Limb (tissue), 2 donors: ENCODE measurements around the gene RAI1.
A peak's percentile ranks its signal among the peaks of the same experiment; 100 is the strongest.

Experiments
- DNase-seq, 2 donors: peaks; one replicate each; pipeline ENCODE4 v3.0.0-alpha.2; 2016; ENCODE audit errors: extremely low spot score in 2 of 2

RAI1 gene

DNA sequence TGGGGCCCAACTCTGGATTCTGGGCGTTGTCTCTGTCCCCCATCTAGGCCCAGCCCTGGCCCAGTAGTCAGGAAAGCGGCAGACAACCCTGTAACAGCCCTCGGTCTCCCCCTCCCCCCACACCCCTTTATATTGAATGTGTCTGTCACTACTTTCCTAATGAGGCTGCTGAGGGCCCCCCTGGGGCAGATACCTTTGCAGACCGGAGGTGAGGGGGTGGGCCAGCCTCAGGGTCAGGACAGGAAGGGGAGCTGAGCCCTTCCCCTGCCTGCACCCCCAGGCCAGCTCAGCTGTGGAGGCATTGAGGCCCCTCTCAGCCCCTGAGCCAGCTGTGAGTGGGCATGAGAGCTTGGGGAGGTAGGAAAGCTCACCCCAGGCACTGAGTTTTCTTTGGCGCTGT lies 17.1 kb downstream of the RAI1 start:
- no peak for DNase-seq

DNA sequence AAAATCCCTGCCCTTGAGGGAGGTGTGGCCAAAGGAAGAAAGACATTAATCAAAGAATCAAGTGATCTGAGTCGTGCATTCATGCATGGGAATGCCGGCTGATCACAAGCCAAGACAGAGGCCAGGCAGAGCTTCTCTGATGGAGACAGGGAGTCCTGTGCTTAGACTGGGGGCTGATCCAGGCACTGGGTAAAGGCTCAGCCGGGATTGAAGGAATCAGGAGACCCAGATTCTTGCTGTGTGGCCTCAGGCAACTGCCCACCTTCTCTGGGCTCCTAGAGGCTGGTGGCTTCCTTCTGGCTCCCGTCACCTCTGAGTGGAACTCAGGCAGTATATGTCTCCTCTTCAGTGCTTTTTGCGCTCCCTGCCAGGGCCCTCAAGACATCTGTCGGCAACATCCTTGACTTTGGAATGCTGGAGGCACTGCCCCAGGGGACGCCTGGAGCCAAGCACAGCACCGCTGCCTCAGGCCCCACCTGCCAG lies 17.7 kb downstream of the RAI1 start:
- DNase-seq, result no peak

DNA sequence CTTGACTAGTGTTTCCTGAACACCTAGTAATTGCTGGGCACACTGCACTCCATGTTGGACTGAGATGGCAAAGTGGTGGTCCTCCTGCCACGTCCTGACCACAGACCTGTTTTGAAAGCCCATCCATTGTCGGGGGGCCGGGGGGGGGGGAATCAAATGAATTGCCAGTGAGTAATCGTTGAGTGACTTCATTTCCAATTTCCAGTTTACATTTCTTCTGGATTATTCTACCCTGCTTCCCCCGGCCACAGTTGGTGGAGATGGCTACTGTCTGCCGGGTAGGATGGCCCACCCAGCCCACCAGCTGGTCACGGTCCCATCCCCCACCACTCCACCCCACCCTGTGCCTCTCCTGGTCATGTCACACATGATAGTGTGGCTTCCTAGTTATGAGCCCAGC lies 18.2 kb downstream of the RAI1 start:
- no peak for DNase-seq

DNA sequence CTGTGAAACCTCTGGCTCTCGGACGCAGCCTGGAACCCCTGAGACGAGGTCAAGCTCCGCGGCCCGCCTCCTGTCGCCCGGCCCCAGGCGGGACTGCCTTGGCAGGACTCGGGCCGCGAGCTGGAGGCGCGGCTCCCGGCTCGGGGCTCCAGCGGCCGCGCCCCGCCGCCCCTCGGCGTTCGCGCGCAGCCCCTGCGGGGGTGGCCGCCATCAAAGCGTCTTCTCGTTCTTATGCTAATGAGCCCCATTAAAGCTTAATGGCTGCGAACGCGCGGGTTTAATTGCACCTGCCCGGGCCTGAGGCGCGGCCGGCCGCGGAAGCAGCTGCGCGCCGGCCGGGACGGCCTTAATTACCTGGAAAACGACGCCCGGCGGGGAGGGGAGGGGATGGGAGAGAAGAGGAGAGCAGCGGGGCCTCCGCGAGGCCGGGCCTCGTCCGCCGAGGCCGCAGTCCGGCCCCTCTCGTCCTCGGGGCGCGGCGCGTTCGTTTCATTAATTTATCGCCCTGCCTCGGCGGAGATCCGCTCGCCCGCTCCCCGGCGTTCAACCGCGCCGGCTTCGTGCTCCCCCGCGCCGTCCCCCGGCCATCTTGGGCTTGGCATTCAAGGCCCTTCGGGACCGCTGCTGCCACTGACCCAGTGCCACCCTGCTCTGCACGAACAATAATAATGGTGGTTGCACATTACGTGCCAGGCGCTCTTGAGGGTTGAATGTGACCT lies 19.2 kb downstream of the RAI1 start:
- DNase-seq, result peak in 1 of 2 donors; percentile 72

DNA sequence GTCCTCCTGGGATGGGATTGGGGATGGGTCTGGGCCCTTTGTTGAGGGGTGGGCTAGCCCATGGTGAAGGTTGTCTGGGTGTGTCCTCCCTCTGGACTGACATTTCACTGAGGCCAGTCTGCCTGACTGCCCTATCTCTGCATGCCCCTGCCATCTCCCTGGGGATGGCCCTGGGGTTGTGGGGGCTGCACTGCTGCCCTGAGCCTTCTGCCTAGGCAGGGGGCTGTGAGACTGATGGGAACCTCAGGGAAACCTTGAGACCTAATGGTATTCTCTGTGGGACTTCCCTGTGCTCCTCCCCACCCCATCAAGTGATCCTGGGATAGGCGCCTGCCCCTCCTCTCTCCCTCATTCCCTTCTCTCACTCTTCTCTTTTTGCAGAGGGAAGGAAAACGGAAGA lies 19.9 kb downstream of the RAI1 start:
- DNase-seq, result no peak

DNA sequence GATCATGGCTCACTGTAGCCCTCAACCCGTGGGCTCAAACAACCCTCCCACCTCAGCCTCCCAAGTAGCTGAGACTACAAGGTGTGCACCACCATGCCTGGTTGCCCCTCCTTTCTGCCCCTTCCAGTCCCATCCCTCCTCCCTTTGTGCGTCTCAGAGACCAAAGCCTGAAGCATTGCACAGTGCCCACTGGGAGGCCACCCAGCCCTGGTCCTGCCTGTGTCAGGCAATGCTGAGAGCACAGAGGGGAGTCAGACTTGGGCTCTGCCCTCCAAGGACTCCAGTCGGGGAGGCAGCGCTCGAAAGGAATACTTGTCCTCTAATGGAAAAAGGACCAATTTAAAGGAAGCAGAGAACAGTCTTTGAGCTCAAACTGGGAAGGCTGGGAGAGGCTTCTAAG lies 20.4 kb downstream of the RAI1 start:
- no peak for DNase-seq

DNA sequence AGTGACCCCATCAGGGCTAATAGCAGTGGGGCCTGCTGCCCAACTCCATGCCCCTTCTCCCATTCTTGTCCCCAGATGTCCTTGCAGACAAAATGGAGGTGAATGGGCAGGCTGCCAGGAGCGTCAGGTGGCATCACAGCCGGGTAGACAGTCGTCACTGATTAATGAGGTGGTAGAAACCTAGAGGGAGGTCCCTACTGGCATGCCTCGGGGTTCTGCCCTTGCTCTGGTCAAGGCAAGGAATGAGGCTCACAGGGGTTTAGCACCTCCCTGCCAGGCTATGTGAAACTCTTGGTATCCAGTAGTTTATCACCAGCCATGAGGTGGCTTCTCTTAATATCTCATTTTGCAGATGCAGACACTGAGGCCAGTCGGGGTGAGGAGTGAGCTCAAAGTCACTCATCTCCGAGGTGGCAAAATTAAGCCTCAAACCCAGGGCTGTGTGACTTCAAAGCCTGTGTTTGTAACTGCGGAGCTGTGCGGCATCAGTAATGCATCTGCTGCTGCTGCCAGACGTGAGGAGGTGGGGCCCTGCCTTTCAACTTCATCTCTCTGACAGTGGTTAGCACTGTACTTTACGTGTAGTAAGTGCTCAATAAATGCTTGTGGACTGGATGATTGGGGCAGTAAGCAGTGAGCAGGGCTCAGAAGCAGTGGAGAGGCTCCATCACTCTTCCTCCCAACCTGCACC lies 21.3 kb downstream of the RAI1 start:
- no peak for DNase-seq

DNA sequence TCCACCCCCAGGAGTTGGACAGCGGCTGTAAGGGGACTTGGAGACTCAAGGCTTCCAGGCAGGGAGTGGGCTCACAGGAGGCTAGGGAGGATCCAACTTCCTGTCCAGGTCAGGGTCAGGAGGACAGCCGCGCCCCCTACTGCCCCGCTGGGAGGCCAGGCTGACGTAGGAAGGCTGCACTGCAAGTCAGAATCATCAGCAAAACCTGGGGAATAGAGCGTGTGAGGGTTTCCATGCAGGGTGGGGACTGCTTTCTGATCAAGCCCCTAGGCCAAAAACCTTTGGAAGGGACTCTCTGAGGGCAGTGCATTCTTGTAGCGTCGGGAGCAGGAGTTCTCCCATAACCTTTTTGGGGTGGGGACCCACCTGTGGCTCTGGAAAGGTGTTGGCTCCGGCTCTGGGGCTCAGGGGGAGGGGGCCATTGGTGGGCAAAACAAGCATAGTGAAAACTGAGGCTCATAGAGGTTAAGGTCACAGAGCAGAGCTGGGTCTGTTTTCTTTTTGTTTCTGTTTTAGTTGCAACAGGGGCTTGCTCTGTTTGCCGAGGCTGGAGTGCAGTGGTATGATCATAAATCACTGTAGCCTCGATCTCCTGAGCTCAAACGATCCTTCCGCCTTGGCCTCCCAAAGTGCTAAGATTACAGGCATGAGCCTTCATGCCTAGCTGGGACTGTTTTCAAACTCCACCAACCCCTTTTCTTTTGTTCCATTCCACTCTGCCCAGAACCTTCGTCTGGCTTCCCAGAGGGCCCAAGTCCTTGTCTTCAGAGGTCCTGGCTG lies 22.1 kb downstream of the RAI1 start:
- DNase-seq, result peak in 1 of 2 donors; percentile 62

DNA sequence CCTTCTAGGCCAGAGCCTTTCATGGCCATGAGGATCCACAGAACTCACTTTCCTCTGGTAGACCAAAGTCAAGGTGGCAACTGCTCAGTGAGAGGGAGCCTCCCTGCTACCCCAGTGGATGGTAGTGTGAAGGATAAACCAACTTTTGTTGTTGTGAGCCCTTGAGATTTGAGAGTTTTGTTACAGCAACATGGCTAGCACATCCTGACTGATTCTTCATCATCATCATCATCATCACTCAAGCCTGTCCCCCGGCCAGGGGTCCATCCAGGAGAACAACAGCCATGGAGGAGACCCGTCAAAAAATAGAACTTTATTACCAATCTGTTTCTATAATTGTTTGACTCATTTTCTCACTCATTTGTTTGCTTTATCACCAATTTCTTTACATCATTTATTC lies 23.7 kb downstream of the RAI1 start:
- DNase-seq, result no peak

DNA sequence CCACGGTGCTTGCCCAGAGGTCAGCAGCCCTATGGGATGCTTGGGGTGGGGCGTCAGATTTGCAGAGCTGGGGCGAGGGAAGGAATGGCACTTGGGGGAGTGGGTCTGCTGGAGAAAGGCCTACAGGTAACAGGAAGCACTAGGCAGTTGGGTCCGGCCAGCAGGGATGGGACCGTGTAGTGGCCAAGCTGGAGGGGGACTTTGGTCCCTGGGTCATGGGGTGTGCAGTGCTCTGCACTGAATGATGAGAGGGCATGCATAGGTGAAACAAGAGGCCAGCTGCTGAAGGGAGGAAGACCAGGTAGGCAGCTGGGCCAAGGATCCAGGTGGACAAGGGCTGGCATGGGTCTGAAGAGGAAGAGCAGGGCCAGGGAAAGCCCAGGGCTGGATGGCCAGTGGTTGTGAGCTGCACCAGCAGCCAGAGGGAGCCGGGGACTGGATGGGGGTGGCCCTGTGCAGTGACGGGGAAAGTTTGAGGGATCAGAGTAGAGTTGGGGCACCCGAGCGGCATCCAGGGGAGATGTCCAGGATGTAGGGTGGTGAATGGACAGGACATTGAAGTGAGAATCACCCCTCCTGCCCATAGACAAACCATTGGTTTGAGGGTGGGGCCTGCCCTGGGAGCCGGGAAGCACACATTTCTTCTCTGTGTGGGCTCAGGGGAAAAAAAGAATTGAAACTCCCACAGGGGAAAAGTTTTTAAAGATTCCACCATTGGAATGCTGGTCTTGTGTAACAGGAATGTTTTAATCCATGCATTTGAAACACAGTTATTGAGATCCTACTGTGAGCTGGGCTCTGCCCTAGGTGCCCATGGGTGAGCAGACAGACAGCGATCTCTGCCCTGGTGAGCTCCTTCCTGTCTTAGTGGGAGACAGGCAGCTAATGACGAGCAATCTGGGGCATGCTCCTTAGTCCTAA lies 25.1 kb downstream of the RAI1 start:
- DNase-seq, result no peak

DNA sequence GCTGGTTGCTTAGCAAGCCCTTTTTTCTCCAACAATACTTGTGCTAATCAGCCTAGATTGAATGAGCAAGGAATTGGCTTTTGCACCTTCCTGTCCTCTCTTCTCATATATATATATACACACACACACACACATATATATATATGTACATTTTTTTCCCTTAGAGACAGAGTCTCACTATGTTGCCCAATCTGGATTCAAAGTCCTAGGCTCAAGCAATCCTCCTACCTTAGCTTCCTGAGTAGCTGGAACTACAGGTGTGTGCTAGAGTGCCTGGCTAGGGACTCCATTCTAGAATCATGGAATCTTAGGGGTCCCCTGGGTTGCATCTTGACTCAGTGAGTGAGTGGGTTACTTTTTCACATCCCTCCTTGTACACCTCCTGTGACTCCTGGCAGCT lies 27.0 kb downstream of the RAI1 start:
- DNase-seq, result no peak

DNA sequence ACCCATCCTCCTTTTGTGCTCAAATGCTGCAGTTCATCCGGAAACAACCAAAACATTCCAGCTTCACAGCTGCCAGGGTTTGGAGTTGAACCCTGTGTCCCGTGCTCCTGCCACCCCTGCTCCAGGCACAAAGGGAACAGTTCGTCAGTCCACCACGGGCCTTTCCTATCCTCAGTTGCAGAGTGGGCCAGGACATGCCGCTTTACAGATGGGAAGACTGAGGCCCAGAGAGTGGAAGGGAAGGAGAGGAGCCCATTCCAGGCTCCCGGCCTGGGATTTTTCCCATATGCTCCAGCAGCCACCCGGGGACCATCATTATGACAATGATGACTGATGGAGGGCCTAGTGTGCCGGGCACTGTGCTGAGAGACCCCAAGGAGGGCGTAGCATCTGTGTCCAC lies 27.6 kb downstream of the RAI1 start:
- DNase-seq, result no peak

DNA sequence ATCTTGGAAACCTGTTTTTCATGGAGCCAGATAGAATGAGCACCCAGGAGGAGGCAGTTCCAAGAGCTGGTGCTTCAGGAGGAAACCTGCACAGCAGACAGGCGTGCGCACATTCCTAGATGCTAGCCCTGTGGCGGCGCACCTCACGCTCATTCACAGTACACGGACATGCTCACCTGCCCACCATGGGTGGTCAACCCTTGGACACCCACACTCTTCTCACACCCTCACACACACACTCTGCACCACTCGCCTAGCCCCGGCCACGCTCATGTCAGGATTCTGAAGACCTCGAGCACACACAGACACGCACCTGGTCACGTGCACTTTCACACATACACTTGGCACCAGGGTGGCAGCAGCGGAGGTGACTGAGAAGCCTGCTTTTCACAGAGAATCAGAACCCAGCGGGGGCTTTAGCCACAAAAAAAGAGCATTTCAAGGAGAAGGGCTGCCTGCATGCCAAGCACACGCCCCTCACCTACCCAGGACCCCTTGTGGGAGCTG lies 28.6 kb downstream of the RAI1 start:
- no peak for DNase-seq

DNA sequence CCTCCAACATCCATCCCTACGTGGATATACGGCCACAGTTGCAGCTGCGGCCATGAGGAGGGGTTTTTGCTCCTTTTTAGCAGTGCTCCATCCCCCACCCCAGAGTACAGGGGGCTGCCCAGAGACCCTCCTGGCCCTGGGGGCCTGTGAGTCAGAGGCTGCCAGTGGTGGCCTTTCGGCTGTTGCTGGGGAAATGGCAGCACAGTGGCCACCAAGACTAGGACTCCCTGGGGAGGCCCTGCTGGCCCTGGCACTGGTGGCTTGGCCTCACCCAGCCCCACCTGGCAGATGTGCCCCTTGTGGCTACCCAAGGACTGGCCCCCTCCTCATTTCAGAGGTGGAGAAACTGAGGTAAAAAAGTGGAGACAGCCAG lies 29.1 kb downstream of the RAI1 start:
- DNase-seq, result no peak

DNA sequence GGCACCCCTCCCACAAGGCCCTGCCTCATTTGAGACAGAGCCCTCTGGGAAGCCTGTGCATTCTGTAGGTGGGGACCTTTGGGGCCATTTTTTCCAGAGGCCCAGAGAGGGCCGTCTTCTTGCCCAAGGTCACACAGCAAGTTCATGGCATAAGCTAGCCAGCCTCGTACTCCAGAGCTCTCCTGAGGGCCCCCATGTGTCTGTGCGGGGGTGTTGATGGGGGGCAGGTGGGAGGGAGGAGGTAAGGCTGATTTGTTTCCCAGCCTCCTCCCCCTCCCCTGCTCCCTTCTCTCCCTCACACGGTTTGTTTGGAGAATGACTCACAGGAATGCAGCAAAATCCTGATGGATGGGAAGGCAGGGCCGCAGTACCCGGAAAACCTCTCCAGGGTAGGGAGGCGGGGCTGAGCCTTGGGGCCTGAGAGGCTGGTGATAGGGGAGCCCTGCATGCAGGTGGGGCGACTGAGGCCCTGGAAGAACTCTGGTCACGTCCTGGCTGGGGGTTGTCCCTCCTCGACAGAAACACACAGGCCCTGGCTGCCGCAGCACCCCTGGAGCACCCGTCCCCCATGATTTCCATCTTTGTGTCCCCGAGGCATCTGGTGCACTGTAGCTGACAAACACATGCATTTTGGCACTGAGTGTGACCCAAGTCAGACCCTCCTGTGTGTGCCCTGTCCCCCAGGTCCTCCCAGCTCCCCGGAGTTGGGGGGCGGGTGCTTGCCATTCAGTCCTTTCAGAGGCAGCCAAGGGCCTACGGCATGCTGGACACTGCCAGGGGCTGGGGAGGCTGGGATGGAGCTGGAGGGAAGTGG lies 29.7 kb downstream of the RAI1 start:
- peak in 1 of 2 donors; percentile 73 for DNase-seq

DNA sequence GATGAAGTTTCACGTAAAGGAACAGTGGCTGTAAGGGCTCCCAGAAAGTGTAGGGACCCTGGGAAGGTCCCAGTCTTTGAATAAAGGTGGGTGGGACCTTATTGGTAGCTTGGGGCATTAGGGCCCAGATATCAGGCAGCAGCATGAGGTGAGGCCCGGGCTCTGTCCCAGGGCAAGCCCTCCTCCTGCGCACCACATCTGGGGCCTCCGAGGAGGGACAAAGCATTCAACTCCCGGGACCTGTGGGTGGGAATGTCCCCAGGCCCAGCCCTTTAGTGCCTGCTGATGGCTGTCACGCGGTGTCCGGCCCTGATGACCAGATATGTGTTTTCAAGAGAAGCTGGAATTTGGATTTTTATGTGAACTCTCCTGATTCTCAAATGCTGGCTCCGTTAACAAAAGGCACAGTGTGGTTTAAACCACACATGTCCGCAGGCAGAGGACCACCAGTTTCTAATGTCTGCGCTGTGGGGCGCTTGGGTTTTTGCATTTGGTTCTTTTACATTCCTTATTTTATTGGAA lies 30.4 kb downstream of the RAI1 start:
- no peak for DNase-seq

DNA sequence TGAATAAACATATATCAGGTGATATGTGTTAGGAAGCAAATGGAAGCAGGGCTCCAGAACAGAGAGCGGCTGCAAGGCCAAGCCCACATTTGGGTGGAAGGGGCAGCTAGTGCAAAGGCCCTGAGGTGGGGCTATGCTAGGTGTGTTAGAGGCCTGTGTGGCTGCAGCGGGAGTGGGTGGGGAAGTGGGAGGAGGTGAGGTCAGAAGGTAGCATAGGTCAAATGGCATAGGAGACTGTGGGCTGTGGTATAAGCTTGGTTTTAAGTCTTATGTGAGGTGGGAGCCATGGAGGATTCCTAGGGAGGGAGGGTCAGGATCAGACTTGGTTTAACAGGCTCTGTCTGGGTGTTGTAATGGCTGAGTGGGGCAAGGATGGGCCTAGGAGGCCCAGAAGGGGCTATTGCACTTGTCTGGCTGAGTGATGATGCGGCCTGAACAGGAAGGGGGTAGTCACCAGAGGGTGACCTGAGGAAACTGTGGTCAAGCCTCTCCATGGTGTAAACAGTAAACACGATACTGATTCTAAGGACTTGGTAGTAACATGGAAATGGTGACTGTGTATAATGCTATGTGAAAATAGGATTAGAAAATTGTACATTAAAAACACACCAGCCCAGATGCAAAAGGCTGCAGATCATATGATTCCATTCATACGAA lies 31.1 kb downstream of the RAI1 start:
- DNase-seq, result no peak

DNA sequence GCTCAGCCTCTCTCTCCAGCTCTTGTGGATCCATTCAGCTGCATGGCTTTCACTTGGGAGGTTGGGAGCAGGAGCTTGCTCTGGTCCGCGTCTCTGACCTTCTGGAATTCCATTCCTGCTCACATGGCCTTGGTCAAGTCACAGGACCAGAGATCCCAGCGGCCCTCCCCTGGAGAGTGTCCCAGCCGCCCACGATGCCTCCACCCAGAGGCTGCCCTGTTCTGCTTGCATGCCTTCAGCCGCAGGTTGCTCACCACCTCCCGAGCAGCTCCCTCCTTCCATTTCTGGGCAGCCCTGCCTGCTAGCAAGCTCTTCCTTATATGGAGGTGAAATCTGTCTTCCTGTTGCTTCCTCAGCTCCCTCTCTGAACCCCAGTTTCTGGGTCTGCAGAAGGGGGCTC lies 32.6 kb downstream of the RAI1 start:
- no peak for DNase-seq

DNA sequence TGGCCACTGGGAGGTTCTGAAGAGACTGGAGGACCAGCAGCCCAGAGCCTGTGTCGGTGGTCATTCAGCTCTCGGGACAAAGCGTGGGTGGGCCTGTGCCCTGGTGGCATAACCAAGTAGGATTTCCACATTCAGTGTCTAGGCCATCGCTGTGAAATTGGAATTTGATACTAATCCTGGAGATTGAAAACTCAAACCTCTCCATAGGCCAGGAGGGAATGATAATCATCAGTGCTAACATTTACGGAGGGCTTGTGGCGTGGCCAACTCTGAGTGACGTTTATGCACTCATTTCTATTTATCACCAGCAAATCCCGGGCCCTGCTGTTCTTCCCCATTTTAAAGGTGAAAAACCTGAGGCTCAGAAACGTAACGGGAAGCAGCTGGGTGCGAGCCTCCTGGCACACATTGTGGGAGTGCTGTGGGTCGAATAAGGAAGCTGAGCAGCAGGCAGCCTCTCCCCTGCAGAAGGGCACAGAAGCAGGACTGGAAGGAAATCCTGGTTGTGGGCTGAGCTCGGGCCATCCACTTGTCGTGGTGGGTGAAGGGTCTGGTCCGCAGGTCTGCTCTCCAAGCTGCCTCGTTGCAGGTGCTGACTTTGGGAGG lies 33.1 kb downstream of the RAI1 start:
- no peak for DNase-seq
